IMR-90 (cell line): ENCODE measurements around the gene S1PR3. TPM values are rescaled to one million over a fixed set of nuclear protein-coding genes. Genes with fewer than 3 reads are reported as not detected.
A peak's percentile ranks its signal among the peaks of the same experiment; 100 is the strongest.

ENCODE experiments used
- ATAC-seq: fragments of 200-7000 bp; cut with Tn5 transposase; 2 replicates; pipeline ENCODE4 v1.9.1; 2020; ENCODE audit warnings: low read depth, mild to moderate bottlenecking, moderate library complexity
- BruUV-seq: library from RNA; stranded (reverse); fragments of 400-500 nt; replicated peaks from 2 replicates; lab custom pipeline; 2021; lab: Mats Ljungman, UMichigan
- CTCF ChIA-PET: fragments of 300-600 bp; formaldehyde crosslinking; extraction: SDS; loops from one replicate; lab custom pipeline; 2021; ENCODE audit warnings: antibody characterized with exemption; lab: Yijun Ruan, JAX
- POLR2A ChIA-PET: fragments of 300-600 bp; sonication (Branson Sonifier 250); formaldehyde crosslinking; loops from one replicate; lab custom pipeline; 2022; ENCODE audit warnings: antibody characterized with exemption; ENCODE audit not compliant: unreplicated experiment; lab: Charles Lee
- DNase-seq: peaks from one replicate; pipeline ENCODE4 v3.0.0; 2013
- H2AFZ ChIP-seq: replicated peaks from 2 replicates; pipeline ENCODE3; 2013; ENCODE audit warnings: low read length, mild to moderate bottlenecking; ENCODE audit not compliant: poor library complexity
- H2AK5ac ChIP-seq: 2 replicates; pipeline ENCODE4 v1.6.1; 2013; ENCODE audit warnings: low read depth, low read length, inconsistent platforms
- H2AK9ac ChIP-seq: replicated peaks from 2 replicates; pipeline ENCODE3; 2013; ENCODE audit warnings: mild to moderate bottlenecking, low read depth, low read length, moderate library complexity; ENCODE audit not compliant: poor library complexity
- H2BK120ac ChIP-seq: 2 replicates; pipeline ENCODE4 v1.6.1; 2013; ENCODE audit warnings: low read depth, low read length, inconsistent platforms
- H2BK15ac ChIP-seq: 3 replicates; pipeline ENCODE4 v1.6.1; 2013; ENCODE audit warnings: low read depth, low read length, inconsistent platforms
- H2BK20ac ChIP-seq: 2 replicates; pipeline ENCODE4 v1.6.1; 2013; ENCODE audit warnings: low read depth, mild to moderate bottlenecking, inconsistent platforms, low read length, moderate library complexity
- H2BK5ac ChIP-seq: 2 replicates; pipeline ENCODE4 v1.6.1; 2013; ENCODE audit warnings: mild to moderate bottlenecking, low read depth, low read length, inconsistent platforms; ENCODE audit not compliant: poor library complexity, severe bottlenecking
- H3K14ac ChIP-seq: replicated peaks from 2 replicates; pipeline ENCODE4 v1.6.1; 2013; ENCODE audit warnings: low read depth, low read length, inconsistent platforms
- H3K18ac ChIP-seq: 2 replicates; pipeline ENCODE4 v1.6.1; 2013; ENCODE audit warnings: low read depth, low read length, control low read depth
- H3K23ac ChIP-seq: 2 replicates; pipeline ENCODE4 v1.6.1; 2013; ENCODE audit warnings: low read depth, low read length, inconsistent platforms
- H3K27ac ChIP-seq: 2 replicates; pipeline ENCODE4 v1.5.1; 2013; ENCODE audit warnings: mild to moderate bottlenecking, control low read depth, low read length; ENCODE audit not compliant: insufficient read depth
- H3K27me3 ChIP-seq: 2 replicates; pipeline ENCODE4 v1.6.1; 2013; ENCODE audit warnings: low read length; ENCODE audit not compliant: control insufficient read depth, insufficient read depth
- H3K36me3 ChIP-seq: 2 replicates; pipeline ENCODE4 v1.6.1; 2013; ENCODE audit warnings: low read length, mixed read lengths; ENCODE audit not compliant: control insufficient read depth, insufficient read depth
- H3K4ac ChIP-seq: 2 replicates; pipeline ENCODE4 v1.6.1; 2013; ENCODE audit warnings: low read depth, low read length, inconsistent platforms
- H3K4me1 ChIP-seq: 2 replicates; pipeline ENCODE4 v1.6.1; 2013; ENCODE audit warnings: low read length, mixed read lengths; ENCODE audit not compliant: control insufficient read depth, insufficient read depth
- H3K4me2 ChIP-seq: 2 replicates; pipeline ENCODE4 v1.6.1; 2013; ENCODE audit warnings: low read depth, mild to moderate bottlenecking, control low read depth, low read length, moderate library complexity
- H3K4me3 ChIP-seq: 2 replicates; pipeline ENCODE4 v1.5.1; 2013; ENCODE audit warnings: low read depth, mild to moderate bottlenecking, control low read depth, low read length, moderate library complexity; ENCODE audit not compliant: insufficient read depth
- H3K56ac ChIP-seq: 2 replicates; pipeline ENCODE4 v1.6.1; 2013; ENCODE audit warnings: low read length, inconsistent platforms; ENCODE audit not compliant: insufficient read depth; ENCODE audit errors: extremely low read depth
- H3K79me1 ChIP-seq, 2 experiments: 2 replicates each; pipeline ENCODE4 v1.6.1; 2013; ENCODE audit warnings: low read length in 2 of 2, inconsistent platforms in 1 of 2, low read depth in 1 of 2
- H3K9ac ChIP-seq: 2 replicates; pipeline ENCODE4 v1.6.1; 2013; ENCODE audit warnings: low read depth, low read length, control low read depth
- H3K9me1 ChIP-seq: 2 replicates; pipeline ENCODE4 v1.6.1; 2013; ENCODE audit warnings: low read length, inconsistent platforms; ENCODE audit not compliant: insufficient read depth
- H3K9me3 ChIP-seq: 2 replicates; pipeline ENCODE4 v1.6.1; 2013; ENCODE audit warnings: low read length; ENCODE audit not compliant: control insufficient read depth, insufficient read depth
- H4K20me1 ChIP-seq: 2 replicates; pipeline ENCODE4 v1.6.1; 2013; ENCODE audit warnings: low read length, inconsistent platforms; ENCODE audit not compliant: insufficient read depth
- H4K5ac ChIP-seq: 2 replicates; pipeline ENCODE4 v1.6.1; 2013; ENCODE audit warnings: mild to moderate bottlenecking, low read depth, low read length, control low read depth
- H4K8ac ChIP-seq, 2 experiments: 2 replicates each; pipeline ENCODE4 v1.6.1; 2013; ENCODE audit warnings: low read depth in 2 of 2, low read length in 2 of 2, control low read depth in 1 of 2, inconsistent platforms in 1 of 2
- H4K91ac ChIP-seq: 2 replicates; pipeline ENCODE4 v1.6.1; 2013; ENCODE audit warnings: low read depth, low read length, inconsistent platforms; ENCODE audit not compliant: insufficient read depth
- BHLHE40 ChIP-seq: fragments of 150-350 bp; IDR thresholded peaks from 2 replicates; pipeline ENCODE4 v1.6.1; 2016; ENCODE audit warnings: mild to moderate bottlenecking, low read depth, low read length
- CEBPB ChIP-seq: IDR thresholded peaks from 2 replicates; pipeline ENCODE4 v1.6.1; 2012; ENCODE audit warnings: low read depth, low read length, improper control_type of control experiment
- CHD1 ChIP-seq: IDR thresholded peaks from 2 replicates; pipeline ENCODE4 v1.6.1; 2012; ENCODE audit warnings: low read depth, low read length, improper control_type of control experiment
- FOS ChIP-seq: fragments of 150-350 bp; IDR thresholded peaks from 2 replicates; pipeline ENCODE4 v1.6.1; 2016; ENCODE audit warnings: low read depth, low read length
- MAFK ChIP-seq: IDR thresholded peaks from 2 replicates; pipeline ENCODE4 v1.6.1; 2012; ENCODE audit warnings: low read depth, low read length, improper control_type of control experiment
- MAZ ChIP-seq: IDR thresholded peaks from 2 replicates; pipeline ENCODE4 v1.6.1; 2012; ENCODE audit warnings: low read depth, mild to moderate bottlenecking, low read length, improper control_type of control experiment, moderate library complexity, borderline replicate concordance
- NFE2L2 ChIP-seq: fragments of 150-350 bp; IDR thresholded peaks from 2 replicates; pipeline ENCODE4 v1.6.1; 2016; ENCODE audit warnings: low read depth, mild to moderate bottlenecking, low read length
- POLR2A ChIP-seq: IDR thresholded peaks from 2 replicates; pipeline ENCODE4 v1.6.1; 2012; ENCODE audit warnings: mild to moderate bottlenecking, low read depth, low read length
- RAD21 ChIP-seq: IDR thresholded peaks from 2 replicates; pipeline ENCODE4 v1.6.1; 2012; ENCODE audit warnings: low read length, improper control_type of control experiment
- RFX5 ChIP-seq: IDR thresholded peaks from 2 replicates; pipeline ENCODE4 v1.8.0; 2012; ENCODE audit warnings: low read depth, mild to moderate bottlenecking, low read length, moderate library complexity
- SMC3 ChIP-seq: fragments of 150-350 bp; IDR thresholded peaks from 2 replicates; pipeline ENCODE4 v1.6.1; 2016; ENCODE audit warnings: low read depth, mild to moderate bottlenecking, antibody characterized with exemption, low read length, moderate library complexity
- WGBS, 2 experiments: methylation state at CpG; one replicate each; pipeline versions ENCODE4 v1.1.5 to v1.1.7; 2013; ENCODE audit warnings: missing lambda C conversion rate in 2 of 2; ENCODE audit not compliant: insufficient read length in 1 of 2; ENCODE audit errors: extremely low coverage in 2 of 2; 5-methylcytosine and 5-hydroxymethylcytosine counted together
- dilution Hi-C: fragments of 300-500 bp; cut with HindIII; formaldehyde crosslinking; loops from one replicate; pipeline ENCODE4 v1.14.3; 2018; ENCODE audit warnings: low sequenced_read_pairs; ENCODE audit not compliant: unreplicated experiment
- in situ Hi-C: fragments of 300-500 bp; cut with MboI; formaldehyde crosslinking; loops from 3 replicates; pipeline ENCODE4 v1.14.3; 2019; ENCODE audit warnings: low sequenced_read_pairs, inconsistent platforms, mixed read lengths
- intact Hi-C: fragments of 100-400 bp; cut with micrococcal nuclease; formaldehyde crosslinking; loops from 2 replicates; pipeline ENCODE4 v1.10.0; 2022
- polyA plus RNA-seq, 3 experiments: library from polyadenylated mRNA; depleted of rRNA; stranded (reverse); fragments of >200 nt; gene quantifications; 2 replicates each; pipeline ENCODE4 v1.2.3, GENCODE V29; 2012; ENCODE audit warnings: low replicate concordance in 1 of 3
- total RNA-seq: library from RNA; depleted of rRNA; stranded (reverse); fragments of >200 nt; gene quantifications from 2 replicates; pipeline ENCODE4 v1.2.3, GENCODE V29; 2012
- TF ChIP-seq, protein P1 (sequence below): fragments of 150-350 bp; IDR thresholded peaks from 2 replicates; pipeline ENCODE4 v1.6.1; 2016; ENCODE audit warnings: low read depth, mild to moderate bottlenecking, low read length, moderate library complexity, borderline replicate concordance

Gene S1PR3
- total and polyA plus RNA-seq, 2 of the 4 experiments (the other 2 are of a cell fraction): 28.4 to 28.7 TPM

DNA sequence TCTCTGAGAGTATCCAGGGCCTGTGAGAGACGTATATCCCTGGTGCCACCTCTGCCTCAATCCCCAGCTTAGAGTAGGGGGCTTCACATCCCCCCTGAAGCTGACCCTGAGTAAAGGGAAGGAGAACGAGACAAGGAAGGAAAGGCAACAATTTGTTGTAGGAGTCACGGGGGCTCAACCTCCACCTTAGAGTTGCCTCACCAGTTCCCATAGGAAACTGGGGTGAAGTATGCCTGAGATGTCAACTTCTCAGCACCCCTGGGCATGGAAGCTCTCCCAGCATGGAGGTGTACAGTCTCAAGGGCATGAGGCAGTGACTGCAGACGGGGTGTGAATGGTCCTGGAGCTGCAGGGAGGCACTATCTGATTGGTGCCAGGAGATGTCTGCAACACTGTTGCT lies 53.6 kb downstream of the S1PR3 start:
- ATAC-seq: no peak
- H4K91ac ChIP-seq: no peak overlapping the region

More for the DNA sequence above, 53.6 kb downstream of the S1PR3 start:
- H3K9ac ChIP-seq: no peak overlapping the region
- H3K36me3 ChIP-seq: peaks cover 16% of the 10 kb centered on the region
- no peak overlapping the region for H2BK5ac ChIP-seq
- no peak overlapping the region for H3K14ac ChIP-seq
- H3K4me1 ChIP-seq: no peaks in the 10 kb centered on the region
- H3K9me3 ChIP-seq: no peaks in the 10 kb centered on the region
- no peak overlapping the region for H3K4ac ChIP-seq
- in situ Hi-C loops: no loop called here
- no peaks in the 10 kb centered on the region for H4K20me1 ChIP-seq
- CTCF ChIA-PET: no interaction called here
- H3K9me1 ChIP-seq: peaks cover 3% of the 10 kb centered on the region; the same call in 1 of the 2 replicates
- H3K18ac ChIP-seq: no peak overlapping the region
- no peak overlapping the region for H2BK15ac ChIP-seq
- dilution Hi-C loops: no loop called here
- TF ChIP-seq CHD1 (no peak), NFE2L2 (no peak), MAZ (no peak), CEBPB (no peak), RFX5 (no peak), SMC3 (no peak), BHLHE40 (no peak), MAFK (no peak), FOS (no peak), RAD21 (no peak), POLR2A (no peak)
- TF ChIP-seq, protein P1, sequence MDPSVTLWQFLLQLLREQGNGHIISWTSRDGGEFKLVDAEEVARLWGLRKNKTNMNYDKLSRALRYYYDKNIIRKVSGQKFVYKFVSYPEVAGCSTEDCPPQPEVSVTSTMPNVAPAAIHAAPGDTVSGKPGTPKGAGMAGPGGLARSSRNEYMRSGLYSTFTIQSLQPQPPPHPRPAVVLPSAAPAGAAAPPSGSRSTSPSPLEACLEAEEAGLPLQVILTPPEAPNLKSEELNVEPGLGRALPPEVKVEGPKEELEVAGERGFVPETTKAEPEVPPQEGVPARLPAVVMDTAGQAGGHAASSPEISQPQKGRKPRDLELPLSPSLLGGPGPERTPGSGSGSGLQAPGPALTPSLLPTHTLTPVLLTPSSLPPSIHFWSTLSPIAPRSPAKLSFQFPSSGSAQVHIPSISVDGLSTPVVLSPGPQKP: no peak
- no peak overlapping the region for H3K27ac ChIP-seq
- no peak for DNase-seq
- H3K4me2 ChIP-seq: no peak overlapping the region
- peak overlapping the region; percentile 22 for H2AFZ ChIP-seq
- BruUV-seq: no TSS peak
- H3K4me3 ChIP-seq: no peak overlapping the region
- H2AK5ac ChIP-seq: no peak overlapping the region
- intact Hi-C loops: no loop called here
- no peak overlapping the region for H3K56ac ChIP-seq
- H4K8ac ChIP-seq: no peak overlapping the region
- no peak overlapping the region for H4K5ac ChIP-seq
- no CpG with 5 or more reads among the region's 4 CpGs for WGBS, 2 experiments
- H3K23ac ChIP-seq: no peak overlapping the region
- no peaks in the 10 kb centered on the region for H3K27me3 ChIP-seq
- no peak overlapping the region for H2BK120ac ChIP-seq
- H3K79me1 ChIP-seq: peaks cover 0 to 2% of the 10 kb centered on the region in 2 experiments; a peak in 2 of 4 replicates
- no peak overlapping the region for H2AK9ac ChIP-seq
- POLR2A ChIA-PET: no interaction called here
- no peak overlapping the region for H2BK20ac ChIP-seq
